Measurements from ENCODE around the gene RBFOX2.

- TF ChIP-seq CTCF (IDR thresholded peaks at IDR 0.05; ENCODE audit: low read depth, low read length) (no peak), EZH2phosphoT487 (IDR thresholded peaks at IDR 0.05; ENCODE audit: low read depth) (no peak)
Measured at GRCh38 chr22:35835998-35836691, 192.5 kb downstream of the RBFOX2 start.

All from OCI-LY3 (cell line).